Activated naive CD4-positive, alpha-beta T cell treated with anti-CD3 and anti-CD28 coated beads for 36 hours (primary cell): ENCODE data around the gene AK3. TPM values are rescaled to one million over a fixed set of nuclear protein-coding genes. Genes with fewer than 3 reads are reported as not detected.
A peak's percentile ranks its signal among the peaks of the same experiment; 100 is the strongest.
"Not testable (repeated sequence)": the region's sequence is repeated elsewhere in the genome, so short reads cannot be mapped to it uniquely, and the experiment has no call there.

ENCODE experiments used
- CTCF ChIA-PET: fragments of 350-600 bp; sonication (Branson Sonifier 250); formaldehyde crosslinking; loops from one replicate; lab custom pipeline; 2021; ENCODE audit warnings: antibody characterized with exemption; lab: Charles Lee
- DNase-seq: peaks from one replicate; pipeline ENCODE4 v3.0.0-alpha.2; 2020
- H3K27ac Mint-ChIP-seq: one replicate; pipeline ENCODE4 v1.8.0; 2021; ENCODE audit warnings: mild to moderate bottlenecking, mixed read lengths
- H3K27me3 Mint-ChIP-seq: one replicate; pipeline ENCODE4 v1.8.0; 2021; ENCODE audit warnings: low read depth, mixed read lengths
- H3K36me3 Mint-ChIP-seq: one replicate; pipeline ENCODE4 v1.8.0; 2021; ENCODE audit warnings: low read depth, mixed read lengths
- H3K4me1 Mint-ChIP-seq: one replicate; pipeline ENCODE4 v1.8.0; 2021; ENCODE audit warnings: low read depth, mixed read lengths
- H3K4me3 Mint-ChIP-seq: one replicate; pipeline ENCODE4 v1.8.0; 2021; ENCODE audit warnings: mild to moderate bottlenecking, moderate library complexity, mixed read lengths
- H3K9me3 Mint-ChIP-seq: one replicate; pipeline ENCODE4 v1.8.0; 2021; ENCODE audit warnings: mixed read lengths
- intact Hi-C: fragments of 100-400 bp; cut with micrococcal nuclease; formaldehyde crosslinking; loops from one replicate; pipeline ENCODE4 v1.15.1; 2023
- total RNA-seq, 2 experiments: library from RNA; stranded (reverse); gene quantifications; one replicate each; pipeline ENCODE4 v1.2.3, GENCODE V29; 2021

Gene AK3
- 10 to 100 TPM; 50.2 to 50.9 TPM for total RNA-seq

DNA sequence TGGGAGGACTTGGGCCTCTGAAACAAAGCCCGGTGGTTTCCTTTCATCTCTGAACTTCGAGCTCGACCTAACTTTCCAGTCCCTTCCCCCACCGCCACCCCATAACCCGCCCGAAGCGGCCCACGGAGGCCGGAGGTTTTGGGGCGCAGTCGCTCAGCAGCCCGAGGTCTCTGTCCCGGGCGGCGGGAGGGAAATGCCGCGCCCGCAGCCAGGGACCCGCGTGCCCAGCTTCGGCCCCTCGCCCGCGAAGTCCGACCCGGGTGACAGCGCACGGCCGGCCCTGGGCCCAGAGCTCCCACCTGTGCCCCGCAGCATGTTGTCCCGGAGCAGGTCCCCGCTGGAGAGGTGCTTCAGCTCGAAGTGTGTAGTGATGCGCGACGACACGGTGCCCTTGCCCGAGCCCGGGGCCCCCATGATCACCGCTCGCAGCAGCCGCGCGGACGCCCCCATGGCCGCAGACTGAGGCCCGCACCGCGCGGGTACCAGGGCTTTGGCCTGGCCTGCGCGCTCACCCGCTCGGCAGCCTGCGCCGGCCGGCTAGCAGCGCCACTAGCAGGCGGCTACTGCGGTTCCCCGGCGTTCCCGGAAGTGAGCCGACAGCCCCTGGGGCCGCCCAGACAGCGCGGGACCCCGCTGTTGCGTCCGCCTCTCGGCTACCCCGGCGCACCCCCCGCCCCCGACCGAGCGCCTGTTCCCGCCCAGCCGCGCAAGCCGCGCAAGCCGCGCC, at the start of gene AK3:
AK3 (minus strand) TSS at position 565 of the 727 bp plus-strand sequence; CDS start at position 450, 115 bp downstream.
- DNase-seq: peak; percentile 90
- Mint-ChIP-seq H3K27me3 (no peaks in the 10 kb centered on the region), H3K4me3 (peak within 1 kb of the TSS; percentile 91), H3K27ac (peak within 1 kb of the TSS; percentile 89), H3K36me3 (peaks cover 12% of the 10 kb centered on the region), H3K4me1 (peaks cover 55% of the 10 kb centered on the region), H3K9me3 (peaks cover 1% of the 10 kb centered on the region)
- CTCF ChIA-PET: interaction anchor here (0.6 to 2.1 kb wide), 14 partner anchors 14 to 144 kb away, joined by 3 to 11 read pairs (median 3); partner anchors contain the start of genes CDC37L1 and PLPP6
- intact Hi-C loops: loop anchor here (1.0 to 10.0 kb wide), 9 partner anchors 36 to 1216 kb away; partner anchors contain the start of genes CDC37L1, PLPP6 and RCL1

DNA sequence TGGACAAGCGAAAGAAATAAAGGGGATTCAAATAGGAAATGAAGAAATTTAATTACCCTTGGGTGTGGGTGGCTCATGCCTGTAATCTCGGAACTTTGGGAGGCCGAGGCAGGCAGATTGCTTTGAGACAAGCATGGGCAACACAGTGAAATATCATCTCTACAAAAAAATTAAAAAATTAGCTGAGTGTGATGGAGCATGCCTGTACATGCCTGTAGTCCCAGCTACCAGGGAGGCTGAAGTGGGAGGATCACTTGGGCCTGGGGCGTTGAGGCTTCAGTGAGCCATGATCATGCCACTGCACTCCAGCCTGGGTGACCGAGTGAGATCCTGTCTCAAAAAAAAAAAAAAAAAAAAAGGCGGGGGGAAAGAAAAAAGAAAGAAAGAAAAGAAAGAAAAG, 47.7 kb upstream of the AK3 start:
- Mint-ChIP-seq H3K4me1 (peaks cover 23% of the 10 kb centered on the region), H3K36me3 (no peaks in the 10 kb centered on the region), H3K27me3 (no peaks in the 10 kb centered on the region), H3K4me3 (no peak overlapping the region), H3K9me3 (no peaks in the 10 kb centered on the region), H3K27ac (no peak overlapping the region)
- DNase-seq: no peak
- CTCF ChIA-PET: interaction anchor here (0.6 kb wide), 1 partner anchor 29 kb away, joined by 3 read pairs; no protein-coding TSS in a partner anchor
- intact Hi-C loops: no loop called here

- DNase-seq: peak; percentile 33
- H3K27me3 Mint-ChIP-seq: no peaks in the 10 kb centered on the region
- no peak overlapping the region for H3K27ac Mint-ChIP-seq
- CTCF ChIA-PET: interaction anchor here (0.8 kb wide), 1 partner anchor 9 kb away, joined by 5 read pairs; no protein-coding TSS in a partner anchor
- H3K9me3 Mint-ChIP-seq: no peaks in the 10 kb centered on the region
- intact Hi-C loops: no loop called here
- H3K36me3 Mint-ChIP-seq: no peaks in the 10 kb centered on the region
- peaks cover 23% of the 10 kb centered on the region for H3K4me1 Mint-ChIP-seq
- H3K4me3 Mint-ChIP-seq: no peak overlapping the region
Observed at GRCh38 chr9:4787876-4788275, 46.9 kb upstream of the AK3 start.

- Mint-ChIP-seq H3K4me1 (peaks cover 18% of the 10 kb centered on the region), H3K36me3 (no peaks in the 10 kb centered on the region), H3K9me3 (no peaks in the 10 kb centered on the region), H3K4me3 (no peak overlapping the region), H3K27me3 (no peaks in the 10 kb centered on the region), H3K27ac (no peak overlapping the region)
- intact Hi-C loops: no loop called here
- CTCF ChIA-PET: interaction anchor here (0.6 kb wide), 1 partner anchor 38 kb away, joined by 3 read pairs; no protein-coding TSS in a partner anchor
- DNase-seq: no peak
Observed at GRCh38 chr9:4786599-4786998, 45.6 kb upstream of the AK3 start.

DNA sequence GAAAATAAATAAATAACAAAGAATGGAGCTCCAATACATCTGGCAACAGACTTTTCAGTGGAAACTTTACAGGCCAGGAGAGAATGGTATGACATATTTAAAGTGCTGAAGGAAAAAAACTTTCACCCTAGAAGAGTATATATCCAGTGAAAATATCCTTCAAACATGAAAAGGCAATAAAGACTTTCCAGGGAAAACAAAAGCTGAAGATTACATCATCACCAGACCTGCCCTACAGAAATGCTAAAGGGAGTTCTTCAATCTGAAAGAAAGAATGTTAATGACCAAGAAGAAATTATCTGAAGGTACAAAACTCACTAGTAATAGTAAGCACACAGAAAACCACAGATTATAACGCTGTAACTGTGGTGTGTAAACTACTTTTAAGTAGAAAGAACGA, 43.4 kb upstream of the AK3 start:
- intact Hi-C loops: no loop called here
- CTCF ChIA-PET: no interaction called here
- H3K27me3 Mint-ChIP-seq: no peaks in the 10 kb centered on the region
- DNase-seq: no peak
- H3K4me1 Mint-ChIP-seq: peaks cover 16% of the 10 kb centered on the region
- H3K27ac Mint-ChIP-seq: no peak overlapping the region
- H3K9me3 Mint-ChIP-seq: no peaks in the 10 kb centered on the region
- H3K4me3 Mint-ChIP-seq: no peak overlapping the region
- no peaks in the 10 kb centered on the region for H3K36me3 Mint-ChIP-seq

DNA sequence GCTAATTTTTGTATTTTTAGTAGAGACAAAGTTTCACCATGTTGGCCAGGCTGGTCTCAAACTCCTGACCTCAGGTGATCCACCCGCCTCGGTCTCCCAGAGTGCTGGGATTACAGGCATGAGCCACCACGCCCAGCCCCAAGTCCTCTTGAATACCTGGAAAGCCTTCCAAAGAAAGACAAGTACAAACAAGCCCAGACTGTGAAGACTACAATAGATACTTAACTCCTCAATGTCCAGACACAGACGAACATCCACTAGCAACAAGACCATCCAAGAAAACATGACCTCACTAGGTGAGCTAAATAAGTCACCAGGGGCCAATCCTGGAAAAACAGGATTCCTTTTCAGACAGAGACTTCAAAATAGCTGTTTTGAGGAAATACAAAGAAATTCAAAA, 42.2 kb upstream of the AK3 start:
- H3K27me3 Mint-ChIP-seq, H3K36me3 Mint-ChIP-seq, DNase-seq, H3K27ac Mint-ChIP-seq, H3K9me3 Mint-ChIP-seq, intact Hi-C loops, H3K4me3 Mint-ChIP-seq: not testable (repeated sequence)
- H3K4me1 Mint-ChIP-seq: peaks cover 12% of the 10 kb centered on the region
- CTCF ChIA-PET: interaction anchor here (0.6 kb wide), 1 partner anchor 23 kb away, joined by 5 read pairs; no protein-coding TSS in a partner anchor

GRCh38 chr9:4781408-4781807, 40.4 kb upstream of the AK3 start:
- no peak for DNase-seq
- Mint-ChIP-seq H3K4me3 (no peak overlapping the region), H3K9me3 (no peaks in the 10 kb centered on the region), H3K36me3 (no peaks in the 10 kb centered on the region), H3K4me1 (no peaks in the 10 kb centered on the region), H3K27ac (no peak overlapping the region), H3K27me3 (no peaks in the 10 kb centered on the region)
- CTCF ChIA-PET: interaction anchor here (0.6 to 0.8 kb wide), 2 partner anchors 31 to 257 kb away, joined by 3 read pairs; no protein-coding TSS in a partner anchor
- intact Hi-C loops: no loop called here

GRCh38 chr9:4780651-4781050, 39.6 kb upstream of the AK3 start:
- no peak for DNase-seq
- H3K27me3 Mint-ChIP-seq: no peaks in the 10 kb centered on the region
- no peaks in the 10 kb centered on the region for H3K4me1 Mint-ChIP-seq
- no peaks in the 10 kb centered on the region for H3K36me3 Mint-ChIP-seq
- no peak overlapping the region for H3K4me3 Mint-ChIP-seq
- no peak overlapping the region for H3K27ac Mint-ChIP-seq
- H3K9me3 Mint-ChIP-seq: no peaks in the 10 kb centered on the region
- CTCF ChIA-PET: no interaction called here
- intact Hi-C loops: no loop called here

GRCh38 chr9:4774958-4775357, 34.0 kb upstream of the AK3 start:
- H3K4me1 Mint-ChIP-seq, CTCF ChIA-PET, H3K9me3 Mint-ChIP-seq, H3K4me3 Mint-ChIP-seq, H3K36me3 Mint-ChIP-seq, DNase-seq, H3K27ac Mint-ChIP-seq, H3K27me3 Mint-ChIP-seq, intact Hi-C loops: not testable (repeated sequence)

- Mint-ChIP-seq H3K9me3 (peaks cover 3% of the 10 kb centered on the region), H3K4me1 (peaks cover 5% of the 10 kb centered on the region), H3K4me3 (no peak overlapping the region), H3K36me3 (no peaks in the 10 kb centered on the region), H3K27me3 (no peaks in the 10 kb centered on the region), H3K27ac (no peak overlapping the region)
- CTCF ChIA-PET: no interaction called here
- intact Hi-C loops: no loop called here
- DNase-seq: no peak
Observed at GRCh38 chr9:4774209-4774608, 33.2 kb upstream of the AK3 start.

- intact Hi-C loops: no loop called here
- no peak overlapping the region for H3K4me3 Mint-ChIP-seq
- H3K27me3 Mint-ChIP-seq: no peaks in the 10 kb centered on the region
- CTCF ChIA-PET: no interaction called here
- no peaks in the 10 kb centered on the region for H3K36me3 Mint-ChIP-seq
- H3K4me1 Mint-ChIP-seq: peaks cover 8% of the 10 kb centered on the region
- DNase-seq: no peak
- peaks cover 3% of the 10 kb centered on the region for H3K9me3 Mint-ChIP-seq
- H3K27ac Mint-ChIP-seq: no peak overlapping the region
Observed at GRCh38 chr9:4771788-4772187, 30.8 kb upstream of the AK3 start.

- Mint-ChIP-seq H3K27me3 (no peaks in the 10 kb centered on the region), H3K27ac (no peak overlapping the region), H3K4me3 (no peak overlapping the region), H3K36me3 (no peaks in the 10 kb centered on the region), H3K9me3 (peaks cover 3% of the 10 kb centered on the region), H3K4me1 (peaks cover 8% of the 10 kb centered on the region)
- peak; percentile 61 for DNase-seq
- CTCF ChIA-PET: interaction anchor here (0.6 to 1.0 kb wide), 4 partner anchors 10 to 171 kb away, joined by 3 to 5 read pairs (median 4); no protein-coding TSS in a partner anchor
- intact Hi-C loops: no loop called here
Observed at GRCh38 chr9:4769321-4770080, 28.5 kb upstream of the AK3 start.
